Spleen (tissue), 11 donors: Measurements from ENCODE around the gene HOXC10. TPM values are rescaled to one million over a fixed set of nuclear protein-coding genes. Genes with fewer than 3 reads are reported as not detected.

Experiments
- DNase-seq: peaks from one replicate; pipeline ENCODE4 v3.0.0-alpha.2; 2020
- H3K27ac ChIP-seq, 8 donors: fragments of 200-600 bp; sonication (generic) in 7 of 8; 1 replicate in 4 of 8; 2 replicates in 4 of 8; pipeline versions ENCODE4 v1.5.0 to v1.8.0; 2016 to 2021; ENCODE audit warnings: inconsistent platforms in 4 of 8, mild to moderate bottlenecking in 4 of 8, moderate library complexity in 1 of 8
- H3K27me3 ChIP-seq, 7 donors: fragments of 200-600 bp; sonication (generic) in 6 of 7; replicated peaks in 1 of 7; 1 replicate in 4 of 7; 2 replicates in 3 of 7; pipeline versions ENCODE4 v1.5.0 to v1.8.0; 2016 to 2021; ENCODE audit warnings: inconsistent platforms in 3 of 7, mild to moderate bottlenecking in 1 of 7
- H3K36me3 ChIP-seq, 6 donors: fragments of 200-600 bp; sonication (generic) in 5 of 6; 1 replicate in 4 of 6; 2 replicates in 2 of 6; pipeline versions ENCODE4 v1.5.0 to v1.8.0; 2016 to 2021; ENCODE audit warnings: inconsistent platforms in 2 of 6
- H3K4me1 ChIP-seq, 6 donors: fragments of 200-600 bp; sonication (generic) in 5 of 6; 1 replicate in 3 of 6; 2 replicates in 3 of 6; pipeline versions ENCODE4 v1.5.0 to v1.8.0; 2016 to 2021; ENCODE audit warnings: inconsistent platforms in 3 of 6
- H3K4me3 ChIP-seq, 8 donors: fragments of 200-600 bp; sonication (generic) in 7 of 8; 1 replicate in 4 of 8; 2 replicates in 4 of 8; pipeline versions ENCODE4 v1.5.0 to v1.8.0; 2016 to 2021; ENCODE audit warnings: inconsistent platforms in 4 of 8, mild to moderate bottlenecking in 4 of 8, moderate library complexity in 2 of 8
- H3K9me3 ChIP-seq, 8 donors: fragments of 200-600 bp; sonication (generic) in 7 of 8; 1 replicate in 4 of 8; 2 replicates in 4 of 8; pipeline versions ENCODE4 v1.5.0 to v1.8.0; 2016 to 2021; ENCODE audit warnings: inconsistent platforms in 4 of 8
- CTCF ChIP-seq, 11 experiments: fragments of 200-600 bp in 7 of 11; fragments of 450-650 bp in 4 of 11; sonication (generic) in 4 of 11; IDR thresholded peaks in 8 of 11; conservative IDR thresholded peaks in 3 of 11; 1 replicate in 7 of 11; 2 replicates in 4 of 11; pipeline versions ENCODE4 v1.4.0 to v1.8.0; 2016 to 2021; ENCODE audit warnings: antibody characterized with exemption in 11 of 11, inconsistent platforms in 4 of 11, mild to moderate bottlenecking in 1 of 11
- POLR2A ChIP-seq, 3 donors: fragments of 450-650 bp; IDR thresholded peaks; one replicate each; pipeline ENCODE4 v1.5.1; 2017; ENCODE audit warnings: antibody characterized with exemption in 3 of 3, mild to moderate bottlenecking in 1 of 3
- POLR2AphosphoS5 ChIP-seq, 3 donors: sonication (generic); formaldehyde crosslinking; IDR thresholded peaks; one replicate each; pipeline ENCODE4 v1.5.1; 2017; ENCODE audit warnings: antibody characterized with exemption in 3 of 3
- WGBS, 5 donors: extraction: QIAGEN DNeasy Blood & Tissue Kit in 3 of 5; methylation state at CpG; one replicate each; pipeline versions ENCODE4 v1.1.5 to v1.1.7; 2013 to 2018; 5-methylcytosine and 5-hydroxymethylcytosine counted together
- intact Hi-C: fragments of 100-400 bp; cut with DNase I; formaldehyde crosslinking; loops from one replicate; pipeline ENCODE4 v1.15.0; 2023; ENCODE audit warnings: low total_unique reads
- polyA plus RNA-seq, 3 donors: library from polyadenylated mRNA; stranded (reverse); fragments of 200-250 nt; gene quantifications; one replicate each; pipeline ENCODE4 v1.2.1, GENCODE V29; 2013
- total RNA-seq, 7 donors: library from RNA; depleted of rRNA in 3 of 7; stranded (reverse); fragments of >200 nt in 3 of 7; fragmentation: NEBNext Ultra II Directional in 4 of 7; extraction: Animal tissue kit (Norgen Biotek cat#: 25700) in 4 of 7; gene quantifications; one replicate each; pipeline versions ENCODE4 v1.1.0 to v1.2.1, GENCODE V29; 2016 to 2021
- donor health status: healthy with polysubstance abuse.
- donor health status: DM: no; HTN: no; CAD: no; lungs with moderate emphysema.
- donor health status: DM: no; HTN: no; CAD: no.
- donor health status: Bipolar disorder and iron deficiency.
- donor health status: healthy.
- donor health status: DM: no; HTN: no; CAD: no.
- donor health status: DM: yes; HTN: yes; CAD: no.

HOXC10 gene
- total and polyA plus RNA-seq, 10 donors = not detected

- TF ChIP-seq CTCF (IDR thresholded peaks at IDR 0.05 in 8 of 11, conservative IDR thresholded peaks at IDR 0.05 in 3 of 11) = no peak
- no peak for TF ChIP-seq POLR2AphosphoS5 (IDR thresholded peaks at IDR 0.05)
- no peak for TF ChIP-seq POLR2A (IDR thresholded peaks at IDR 0.05)
- WGBS, 5 donors = 45 to 53% (median 48%) methylated on average over 5 of the region's 5 CpGs
- Histone ChIP-seq H3K4me3 (no peak overlapping the region), H3K9me3 (no peaks in the 10 kb centered on the region), H3K27me3 (peaks cover 16 to 100% (median 81%) of the 10 kb centered on the region in 7 donors), H3K27ac (no peak overlapping the region), H3K4me1 (peaks cover 0 to 27% (median 8%) of the 10 kb centered on the region in 6 donors), H3K36me3 (no peaks in the 10 kb centered on the region)
- peak; percentile 20 for DNase-seq
- intact Hi-C loops = no loop called here
Measured at GRCh38 chr12:54024581-54025305, 39.8 kb downstream of the HOXC10 start.

- H3K27me3 ChIP-seq = peaks cover 16 to 100% (median 90%) of the 10 kb centered on the region in 7 donors
- peaks cover 0 to 30% (median 7%) of the 10 kb centered on the region in 6 donors for H3K4me1 ChIP-seq
- H3K4me3 ChIP-seq = no peak overlapping the region
- WGBS, 5 donors = 22 to 26% (median 25%) methylated on average over 7 of the region's 7 CpGs
- no peaks in the 10 kb centered on the region for H3K9me3 ChIP-seq
- no peaks in the 10 kb centered on the region for H3K36me3 ChIP-seq
- no peak for DNase-seq
- intact Hi-C loops = no loop called here
- no peak overlapping the region for H3K27ac ChIP-seq
- no peak for TF ChIP-seq POLR2A (IDR thresholded peaks at IDR 0.05)
- TF ChIP-seq POLR2AphosphoS5 (IDR thresholded peaks at IDR 0.05) = no peak
- no peak for TF ChIP-seq CTCF (IDR thresholded peaks at IDR 0.05 in 8 of 11, conservative IDR thresholded peaks at IDR 0.05 in 3 of 11)
Measured at GRCh38 chr12:54025499-54026405, 40.8 kb downstream of the HOXC10 start.

DNA sequence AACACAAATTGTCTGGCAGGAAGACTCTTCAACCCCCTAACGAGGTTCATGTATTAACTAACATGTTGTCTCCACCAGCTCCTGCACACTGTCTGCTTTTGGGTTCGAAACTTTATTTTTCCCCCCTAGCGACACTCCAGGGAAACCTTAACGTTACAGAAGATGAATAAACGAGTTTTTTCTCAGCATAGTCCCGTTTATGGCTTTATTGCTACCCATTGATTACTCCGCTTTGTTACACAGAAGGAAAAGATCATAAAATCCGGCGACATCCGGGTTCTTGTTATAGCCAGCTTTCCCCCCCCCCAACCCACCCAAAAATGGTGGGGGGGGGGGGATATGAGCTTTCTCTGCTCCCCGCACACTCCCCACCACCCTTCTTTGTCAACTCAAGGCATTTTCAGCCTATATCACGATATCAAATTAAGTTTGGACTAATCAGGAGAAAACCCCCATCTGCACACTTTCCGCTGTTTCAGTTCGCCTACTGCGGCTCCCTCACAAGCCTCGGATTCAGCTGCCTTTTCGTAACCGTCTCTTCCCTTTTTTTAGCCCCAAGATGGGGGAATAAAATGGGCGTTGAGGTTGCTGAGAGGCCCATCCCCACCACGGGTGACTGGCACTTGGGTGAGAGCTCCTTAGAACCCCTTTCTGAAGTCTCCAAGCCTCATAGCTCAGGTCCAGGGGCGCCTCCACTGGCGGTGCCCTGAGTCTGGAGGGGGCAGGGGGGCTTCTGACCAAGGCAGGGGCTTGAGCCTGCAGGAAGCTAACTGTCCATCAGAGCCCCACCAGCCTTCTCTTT lies 41.9 kb downstream of the HOXC10 start:
- DNase-seq = peak; percentile 43
- TF ChIP-seq POLR2AphosphoS5 (IDR thresholded peaks at IDR 0.05) (no peak), CTCF (IDR thresholded peaks at IDR 0.05 in 8 of 11, conservative IDR thresholded peaks at IDR 0.05 in 3 of 11) (no peak), POLR2A (IDR thresholded peaks at IDR 0.05) (no peak)
- Histone ChIP-seq H3K4me1 (peaks cover 0 to 39% (median 10%) of the 10 kb centered on the region in 6 donors), H3K4me3 (no peak overlapping the region), H3K27ac (no peak overlapping the region), H3K9me3 (no peaks in the 10 kb centered on the region), H3K27me3 (peaks cover 18 to 100% (median 91%) of the 10 kb centered on the region in 7 donors), H3K36me3 (no peaks in the 10 kb centered on the region)
- intact Hi-C loops = no loop called here
- WGBS, 5 donors = 10 to 19% (median 16%) methylated on average over 22 of the region's 22 CpGs
